DMS 273 (cell line): ENCODE data around the gene TGM2.

ENCODE experiments used
- DNase-seq: peaks from one replicate; lab custom pipeline; 2025; ENCODE audit not compliant: unreplicated experiment; lab: John Stamatoyannopoulos, UW

Gene TGM2

DNA sequence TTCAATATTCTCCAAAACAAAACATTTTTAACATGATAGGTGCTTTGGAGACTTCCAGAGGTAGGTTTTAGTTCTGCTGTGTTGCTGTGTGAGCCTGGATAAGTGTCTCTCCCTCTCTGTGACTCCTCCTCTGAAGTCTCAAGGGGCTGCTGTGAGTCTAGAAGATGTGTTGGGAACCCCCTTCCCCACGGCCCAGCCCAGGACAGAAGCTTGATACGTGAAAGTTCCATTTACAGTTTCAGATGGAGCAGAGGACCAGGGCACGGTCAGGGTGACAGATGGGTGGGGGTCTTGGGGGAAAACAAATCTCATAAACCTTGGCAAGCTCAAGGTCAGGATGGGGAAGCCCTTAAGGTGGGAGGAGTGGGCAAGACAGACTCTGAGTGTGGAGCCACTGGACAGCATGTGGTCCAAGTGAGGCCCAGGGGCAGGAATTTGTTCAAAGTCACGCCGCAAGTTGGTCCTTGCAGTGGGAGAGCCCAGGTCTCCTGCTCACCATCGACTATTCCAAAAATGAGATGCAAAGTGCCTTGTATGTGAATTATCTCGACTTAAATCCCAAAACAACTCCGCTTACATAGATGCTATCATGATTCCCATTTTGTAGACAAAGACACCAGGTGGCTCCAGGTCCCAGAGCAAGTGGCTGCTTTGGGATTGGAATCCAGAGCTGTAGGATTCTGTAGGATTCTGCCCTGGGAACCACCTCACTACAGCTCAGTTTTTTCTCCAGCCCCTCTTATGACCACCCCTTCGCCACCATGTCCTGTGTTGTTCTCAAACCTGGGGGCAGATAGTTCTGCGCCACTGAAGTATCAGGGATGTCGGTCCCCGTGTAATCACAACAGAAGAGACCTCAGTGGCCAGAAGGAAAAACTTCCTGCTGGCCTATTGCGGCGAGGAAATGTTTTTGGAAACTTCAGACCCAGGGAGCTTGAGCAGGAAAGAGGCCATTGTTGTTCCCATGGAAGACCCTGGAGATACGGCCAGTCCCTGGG, 1.9 kb downstream of the TGM2 start:
- DNase-seq = no peak

DNA sequence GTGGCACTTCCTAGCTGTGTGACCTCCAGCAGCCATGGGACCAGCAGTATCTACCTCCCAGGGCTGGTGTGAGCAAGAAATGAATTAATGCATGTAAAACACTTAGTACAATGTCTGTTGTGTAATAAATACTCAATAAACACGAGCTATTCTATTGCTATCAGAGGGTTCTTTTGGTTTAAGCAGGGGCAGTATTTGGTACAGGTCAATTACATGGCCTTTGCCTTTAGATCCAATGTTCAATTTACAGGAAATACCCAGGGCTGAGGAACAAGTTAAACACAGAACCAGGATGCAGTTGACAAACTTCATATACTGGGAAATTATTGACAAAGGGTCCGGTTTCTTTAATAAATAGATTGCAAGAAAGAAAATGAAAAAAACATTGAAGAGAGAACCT, 2.9 kb downstream of the TGM2 start:
- DNase-seq = no peak

- DNase-seq = no peak
Measured at GRCh38 chr20:38161412-38161774, 3.7 kb downstream of the TGM2 start.

- DNase-seq = no peak
Measured at GRCh38 chr20:38159957-38160756, 4.9 kb downstream of the TGM2 start.

GRCh38 chr20:38159566-38159956, 5.5 kb downstream of the TGM2 start:
- no peak for DNase-seq

DNA sequence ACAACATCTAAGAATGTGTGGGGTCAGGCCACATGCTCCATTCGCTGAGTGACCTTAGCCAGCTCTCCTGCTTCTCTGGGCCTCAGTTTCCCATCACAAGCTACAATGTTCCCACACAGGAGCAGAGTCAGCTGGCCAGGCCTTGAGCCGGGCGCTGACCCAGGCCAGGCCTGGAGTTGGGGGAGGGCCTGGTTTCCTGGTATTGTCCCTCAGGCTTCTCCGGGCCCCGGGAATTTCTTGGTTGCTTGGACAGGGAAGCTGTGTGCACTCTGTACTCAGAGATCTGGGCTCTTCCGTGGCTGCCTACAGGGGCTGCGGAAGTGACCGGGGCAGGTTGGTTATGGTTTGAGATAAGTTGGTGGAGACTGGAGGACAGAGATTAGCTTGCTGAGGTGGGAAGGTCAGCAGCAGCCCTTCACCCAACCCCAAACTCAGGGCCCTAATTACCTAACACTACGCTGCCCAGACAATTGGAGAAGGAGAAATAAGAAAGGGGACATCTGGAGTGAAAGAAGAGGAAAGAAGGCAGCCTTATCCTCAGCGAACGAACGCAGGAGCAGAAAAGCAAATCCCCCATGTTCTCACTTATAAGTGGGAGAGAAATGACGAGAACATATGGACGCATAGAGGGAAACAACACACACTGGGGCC, 6.2 kb downstream of the TGM2 start:
- DNase-seq = no peak

- DNase-seq = no peak
Measured at GRCh38 chr20:38157635-38158495, 7.2 kb downstream of the TGM2 start.

DNA sequence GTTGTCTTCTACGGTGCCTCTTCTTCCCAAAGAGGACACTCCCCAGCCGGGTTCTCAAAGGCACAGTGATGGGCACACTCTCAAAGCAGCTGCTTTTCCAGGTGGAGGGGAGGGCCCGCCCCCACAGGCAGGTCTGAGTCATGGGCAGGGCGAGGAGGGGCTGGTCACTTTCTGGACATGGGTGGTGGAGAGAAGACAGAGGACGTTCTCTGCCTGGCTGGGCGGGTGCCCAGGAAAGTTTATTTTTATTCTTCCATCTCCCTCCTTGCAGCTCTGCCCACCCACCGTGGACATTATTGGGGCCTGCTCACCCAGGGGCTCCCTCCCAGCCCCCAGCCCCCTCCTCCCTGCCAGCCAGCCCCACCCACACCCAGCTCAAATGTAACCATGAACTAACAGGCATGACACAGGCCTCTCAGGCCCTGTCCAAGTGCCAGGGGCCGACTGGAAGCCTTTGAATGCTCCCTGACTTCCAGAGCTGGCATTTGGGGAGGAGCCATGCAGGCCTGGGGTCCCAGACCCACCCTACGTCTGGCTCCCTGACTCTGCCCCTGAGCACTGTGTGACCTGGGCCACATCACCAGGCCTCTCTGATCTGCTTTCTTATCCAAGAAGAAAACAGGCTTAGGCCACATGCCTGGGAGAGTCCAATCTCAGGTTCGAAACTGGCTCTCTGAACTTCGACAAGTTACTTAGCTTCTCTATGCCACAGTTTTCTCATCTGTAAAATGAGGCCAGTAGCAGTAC, 8.0 kb downstream of the TGM2 start:
- DNase-seq = no peak

DNA sequence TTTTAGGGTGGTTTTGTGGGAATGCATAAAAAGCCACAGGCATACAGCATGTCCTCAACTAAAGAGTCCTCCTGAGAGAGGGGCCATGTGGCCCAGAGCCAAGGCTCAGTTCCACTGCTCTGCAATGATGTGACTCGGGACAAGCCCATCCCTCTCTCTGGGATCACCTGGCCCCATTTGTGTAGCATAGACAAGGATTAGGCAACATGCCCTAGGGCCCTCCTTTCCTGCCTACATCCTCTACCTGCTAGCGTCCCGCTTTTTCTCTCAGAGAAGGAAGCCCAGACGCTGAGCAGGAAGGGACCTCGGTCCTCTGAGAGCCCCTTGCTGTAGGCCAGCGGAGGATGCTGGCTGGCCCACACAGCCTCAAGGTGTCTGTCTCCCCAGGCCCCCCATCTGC, 8.8 kb downstream of the TGM2 start:
- no peak for DNase-seq

- no peak for DNase-seq
Measured at GRCh38 chr20:38155811-38156210, 9.3 kb downstream of the TGM2 start.

DNA sequence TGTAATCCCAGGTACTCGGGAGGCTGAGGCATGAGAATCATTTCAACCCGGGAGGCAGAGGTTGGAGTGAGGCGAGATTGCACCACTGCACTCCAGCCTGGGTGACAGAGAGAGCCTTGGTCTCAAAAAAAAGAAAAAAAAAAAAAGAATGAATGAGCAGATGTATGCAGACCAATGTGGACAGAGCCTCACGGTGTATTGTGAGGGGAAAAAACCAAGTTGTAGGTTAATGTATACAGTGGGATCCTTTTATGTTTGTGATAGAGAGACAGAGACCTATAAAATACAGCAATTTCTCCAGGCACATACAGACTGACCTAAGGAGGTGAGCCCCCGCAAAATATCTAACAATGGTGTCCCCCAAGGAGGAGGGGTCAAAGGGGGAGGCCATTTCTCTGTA, 11.7 kb downstream of the TGM2 start:
- no peak for DNase-seq

DNA sequence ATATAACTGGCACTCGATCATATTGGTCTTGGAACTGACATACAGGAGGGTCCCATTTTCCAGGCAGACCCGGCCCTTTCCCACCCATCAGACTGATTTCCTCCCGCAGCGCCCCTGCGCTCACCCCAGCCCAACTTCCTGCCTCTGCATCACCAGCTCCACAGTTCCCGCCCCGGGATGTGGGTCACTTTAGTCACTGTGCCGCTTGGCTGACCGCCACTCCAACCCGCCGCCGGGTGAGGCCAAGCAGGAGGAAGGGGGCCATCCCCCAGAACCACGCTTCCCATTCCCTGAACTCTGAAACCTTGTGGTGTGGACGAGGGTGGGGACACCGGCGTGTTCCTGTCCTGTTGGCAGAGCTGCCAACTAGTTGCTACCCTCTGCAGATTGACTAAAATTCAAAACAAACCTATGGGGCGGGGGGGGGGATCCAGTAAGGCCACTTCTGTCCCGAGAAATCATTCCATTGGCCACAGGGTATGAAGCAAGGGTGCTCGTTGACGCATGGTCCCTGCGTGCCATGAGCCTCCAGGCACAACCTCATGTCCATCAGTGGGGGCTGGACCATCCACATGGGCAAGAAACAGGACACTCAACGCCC, 12.3 kb downstream of the TGM2 start:
- DNase-seq = no peak

DNA sequence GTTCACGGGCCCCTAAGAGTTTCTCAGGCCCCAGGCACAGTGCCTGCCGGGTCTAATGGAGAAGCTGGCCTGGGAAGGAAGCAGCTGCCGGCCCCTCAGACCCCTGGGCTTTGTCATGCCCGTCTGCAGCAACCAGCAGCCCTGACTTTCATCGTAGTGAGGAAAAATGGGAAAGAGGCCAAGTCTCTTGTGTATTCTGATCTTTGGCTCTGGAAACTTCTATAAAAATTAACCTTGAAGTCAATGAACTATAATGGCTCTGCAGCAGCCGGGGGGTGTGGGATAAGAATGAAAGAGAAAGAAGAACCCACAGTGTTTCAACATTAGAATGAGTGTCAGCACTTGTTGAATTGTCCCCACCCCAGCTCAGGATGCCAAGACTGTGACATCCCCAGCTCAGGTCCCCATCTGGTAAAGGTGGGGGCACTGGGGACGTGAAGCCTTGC, 12.9 kb downstream of the TGM2 start:
- peak; percentile 55 for DNase-seq

- DNase-seq = no peak
Measured at GRCh38 chr20:38151455-38151854, 13.6 kb downstream of the TGM2 start.

DNA sequence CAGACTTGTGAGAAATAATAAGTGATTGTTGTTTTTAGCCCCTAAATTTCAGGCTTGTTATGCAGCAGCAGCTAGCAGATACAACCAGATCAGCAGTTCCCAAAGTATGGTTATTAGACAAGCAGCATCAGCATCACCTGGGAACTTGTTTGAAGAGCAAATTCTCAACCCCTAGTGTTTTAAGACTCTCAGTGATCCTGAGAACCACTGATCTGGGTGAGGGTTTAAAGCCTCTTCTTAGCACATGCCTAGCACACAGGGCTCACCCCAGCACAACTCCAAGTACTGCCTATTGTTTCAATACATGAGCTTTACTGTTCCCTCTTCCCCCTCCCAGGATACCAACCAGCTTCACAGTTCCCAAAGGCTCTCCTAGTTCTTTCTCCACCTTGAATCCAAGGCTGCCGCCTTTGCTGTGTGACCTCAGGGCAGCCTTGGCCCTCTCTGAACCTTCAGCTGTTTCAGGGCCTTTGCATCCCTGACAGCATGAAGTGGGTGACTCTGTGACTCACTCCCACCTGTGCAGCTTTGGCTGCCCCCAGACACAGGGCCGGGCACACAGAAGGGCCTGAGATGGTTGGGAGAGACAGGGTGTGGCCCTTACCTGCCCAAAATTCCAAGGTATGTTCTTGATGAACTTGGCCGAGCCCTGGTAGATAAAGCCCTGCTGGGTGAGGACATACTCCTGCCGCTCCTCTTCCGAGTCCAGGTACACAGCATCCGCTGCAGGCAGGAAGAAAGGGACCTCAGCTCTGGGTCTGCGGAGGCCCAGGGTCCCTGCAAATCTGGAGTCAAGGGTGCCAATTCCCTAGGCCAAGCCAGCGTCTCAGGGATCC, 14.5 kb downstream of the TGM2 start:
- DNase-seq = no peak

- DNase-seq = no peak
Measured at GRCh38 chr20:38148328-38149102, 16.6 kb downstream of the TGM2 start.

DNA sequence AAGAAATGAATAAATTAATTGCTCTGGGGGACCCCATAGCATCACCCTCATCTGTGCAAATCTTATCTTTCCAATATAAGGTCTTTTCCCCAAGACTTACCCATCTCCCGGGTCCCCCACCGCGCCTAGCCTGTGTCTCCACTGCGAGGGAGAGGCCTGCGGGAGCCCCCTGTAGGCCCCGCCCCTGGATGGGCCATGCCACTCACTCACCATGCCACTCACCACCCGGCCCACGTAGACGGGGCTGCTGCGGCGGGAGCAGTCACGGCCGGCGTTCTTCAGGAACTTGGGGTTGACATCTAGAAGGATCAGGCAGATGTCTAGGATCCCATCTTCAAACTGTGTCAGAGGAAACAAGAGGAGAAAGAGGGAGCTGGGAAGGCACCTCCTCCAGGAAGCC, 17.3 kb downstream of the TGM2 start:
- no peak for DNase-seq

DNA sequence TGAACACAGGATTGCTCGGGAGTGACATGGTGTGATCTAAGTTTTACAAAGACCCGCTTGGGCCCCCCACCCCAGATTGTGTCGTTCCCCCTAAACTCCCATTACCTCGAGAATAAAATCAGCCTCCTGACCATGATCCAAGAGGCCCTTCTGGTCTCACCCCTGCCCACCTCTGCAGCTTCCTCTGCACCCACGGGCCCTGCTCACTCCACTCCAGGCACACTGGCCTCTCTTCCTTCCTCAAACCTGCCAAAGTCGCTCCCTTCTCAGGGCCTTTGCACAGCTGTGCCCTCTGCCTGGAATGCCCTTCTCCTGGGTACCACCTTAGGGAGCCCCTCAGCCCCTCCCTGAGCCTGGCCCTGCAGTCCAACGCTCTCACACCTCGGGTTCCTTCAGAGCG, 17.9 kb downstream of the TGM2 start:
- DNase-seq = no peak
